ENCODE results near the gene THTPA.

The THTPA gene

GRCh38 chr14:23555882-23556699, at the start of gene THTPA:
TSS of gene THTPA (plus strand) at chr14:23556271. CDS start at chr14:23556758, 487 bp downstream.
- Mint-ChIP-seq H3K27me3 (no peaks in the 10 kb centered on the region), H3K4me3 (peak within 1 kb of the TSS; percentile 98 to 99), H3K27ac (peak within 1 kb of the TSS; percentile 98), H3K9me3 (no peaks in the 10 kb centered on the region), H3K4me1 (peaks cover 34 to 61% of the 10 kb centered on the region in 2 donors), H3K36me3 (peaks cover 14 to 27% of the 10 kb centered on the region in 2 donors)
- ATAC-seq (replicated peaks) (peak; percentile 81 to 83), DNase-seq (peak; percentile 91)

GRCh38 chr14:23512156-23512555, 43.9 kb upstream of the THTPA start:
- Mint-ChIP-seq H3K36me3 (peaks cover 8 to 36% of the 10 kb centered on the region in 2 donors), H3K4me3 (peak overlapping the region; percentile 10 to 48), H3K9me3 (no peaks in the 10 kb centered on the region), H3K27me3 (no peaks in the 10 kb centered on the region), H3K4me1 (peaks cover 4 to 6% of the 10 kb centered on the region in 2 donors), H3K27ac (no peak overlapping the region)
- DNase-seq (no peak), ATAC-seq (replicated peaks) (no peak)

- Mint-ChIP-seq H3K36me3 (peaks cover 8 to 36% of the 10 kb centered on the region in 2 donors), H3K4me3 (no peak overlapping the region), H3K4me1 (peaks cover 4 to 6% of the 10 kb centered on the region in 2 donors), H3K9me3 (no peaks in the 10 kb centered on the region), H3K27me3 (no peaks in the 10 kb centered on the region), H3K27ac (no peak overlapping the region)
- no peak for ATAC-seq (replicated peaks)
- no peak for DNase-seq
Measured at GRCh38 chr14:23513005-23513817, 42.9 kb upstream of the THTPA start.

- H3K27ac Mint-ChIP-seq, result no peak overlapping the region
- ATAC-seq (replicated peaks), result no peak
Measured at GRCh38 chr14:23513818-23514643, 42.0 kb upstream of the THTPA start.

GRCh38 chr14:23514644-23514957, 41.5 kb upstream of the THTPA start:
- no peaks in the 10 kb centered on the region for H3K27me3 Mint-ChIP-seq
- no peak overlapping the region for H3K27ac Mint-ChIP-seq
- no peaks in the 10 kb centered on the region for H3K9me3 Mint-ChIP-seq
- no peak overlapping the region for H3K4me3 Mint-ChIP-seq
- H3K4me1 Mint-ChIP-seq, result peaks cover 4 to 6% of the 10 kb centered on the region in 2 donors
- peaks cover 8 to 34% of the 10 kb centered on the region in 2 donors for H3K36me3 Mint-ChIP-seq
- ATAC-seq (replicated peaks) (no peak), DNase-seq (no peak)

More at GRCh38 chr14:23513818-23514643, 42.0 kb upstream of the THTPA start:
- Mint-ChIP-seq H3K4me1 (peaks cover 4 to 6% of the 10 kb centered on the region in 2 donors), H3K36me3 (peaks cover 8 to 36% of the 10 kb centered on the region in 2 donors), H3K9me3 (no peaks in the 10 kb centered on the region), H3K4me3 (no peak overlapping the region), H3K27me3 (no peaks in the 10 kb centered on the region)
- DNase-seq, result no peak

- no peak for ATAC-seq (replicated peaks)
- Mint-ChIP-seq H3K27me3 (no peaks in the 10 kb centered on the region), H3K27ac (no peak overlapping the region), H3K4me3 (no peak overlapping the region), H3K9me3 (no peaks in the 10 kb centered on the region), H3K4me1 (no peaks in the 10 kb centered on the region), H3K36me3 (peaks cover 8 to 30% of the 10 kb centered on the region in 2 donors)
- no peak for DNase-seq
Measured at GRCh38 chr14:23517650-23518326, 38.3 kb upstream of the THTPA start.

- Mint-ChIP-seq H3K4me1 (no peaks in the 10 kb centered on the region), H3K27ac (no peak overlapping the region), H3K4me3 (no peak overlapping the region), H3K36me3 (peaks cover 6 to 25% of the 10 kb centered on the region in 2 donors), H3K9me3 (no peaks in the 10 kb centered on the region), H3K27me3 (no peaks in the 10 kb centered on the region)
- ATAC-seq (replicated peaks) (no peak), DNase-seq (no peak)
Measured at GRCh38 chr14:23518709-23519108, 37.4 kb upstream of the THTPA start.

GRCh38 chr14:23520899-23521533, 35.1 kb upstream of the THTPA start:
- Mint-ChIP-seq H3K27ac (no peak overlapping the region), H3K9me3 (no peaks in the 10 kb centered on the region), H3K4me1 (no peaks in the 10 kb centered on the region), H3K36me3 (peaks cover 6 to 14% of the 10 kb centered on the region in 2 donors), H3K4me3 (no peak overlapping the region), H3K27me3 (no peaks in the 10 kb centered on the region)
- ATAC-seq (replicated peaks) (no peak), DNase-seq (no peak)

GRCh38 chr14:23521785-23522640, 34.1 kb upstream of the THTPA start:
- peaks cover 6 to 11% of the 10 kb centered on the region in 2 donors for H3K36me3 Mint-ChIP-seq
- H3K9me3 Mint-ChIP-seq, result no peaks in the 10 kb centered on the region
- no peak overlapping the region for H3K27ac Mint-ChIP-seq
- no peak for DNase-seq
- no peaks in the 10 kb centered on the region for H3K4me1 Mint-ChIP-seq
- H3K27me3 Mint-ChIP-seq, result no peaks in the 10 kb centered on the region
- ATAC-seq (replicated peaks), result no peak
- H3K4me3 Mint-ChIP-seq, result no peak overlapping the region

GRCh38 chr14:23522643-23523198, 33.4 kb upstream of the THTPA start:
- no peak for DNase-seq
- H3K4me1 Mint-ChIP-seq, result no peaks in the 10 kb centered on the region
- H3K27me3 Mint-ChIP-seq, result no peaks in the 10 kb centered on the region
- no peak overlapping the region for H3K4me3 Mint-ChIP-seq
- peaks cover 6 to 15% of the 10 kb centered on the region in 2 donors for H3K36me3 Mint-ChIP-seq
- no peak for ATAC-seq (replicated peaks)
- no peaks in the 10 kb centered on the region for H3K9me3 Mint-ChIP-seq
- peak overlapping the region; percentile 2 for H3K27ac Mint-ChIP-seq

GRCh38 chr14:23523229-23524016, 32.6 kb upstream of the THTPA start:
- Mint-ChIP-seq H3K4me1 (no peaks in the 10 kb centered on the region), H3K9me3 (no peaks in the 10 kb centered on the region), H3K27ac (peak overlapping the region; percentile 2), H3K36me3 (peaks cover 9 to 18% of the 10 kb centered on the region in 2 donors), H3K4me3 (no peak overlapping the region), H3K27me3 (no peaks in the 10 kb centered on the region)
- no peak for ATAC-seq (replicated peaks)
- no peak for DNase-seq

GRCh38 chr14:23524954-23525353, 31.1 kb upstream of the THTPA start:
- H3K4me3 Mint-ChIP-seq, result no peak overlapping the region
- H3K27me3 Mint-ChIP-seq, result no peaks in the 10 kb centered on the region
- no peaks in the 10 kb centered on the region for H3K4me1 Mint-ChIP-seq
- peaks cover 9 to 18% of the 10 kb centered on the region in 2 donors for H3K36me3 Mint-ChIP-seq
- DNase-seq (no peak), ATAC-seq (replicated peaks) (no peak)
- H3K27ac Mint-ChIP-seq, result no peak overlapping the region
- no peaks in the 10 kb centered on the region for H3K9me3 Mint-ChIP-seq
